ENCODE results near the gene KRTAP4-5. TPM values are rescaled to one million over a fixed set of nuclear protein-coding genes. Genes with fewer than 3 reads are reported as not detected.
"Not testable (repeated sequence)": the region's sequence is repeated elsewhere in the genome, so short reads cannot be mapped to it uniquely, and the experiment has no call there.

KRTAP4-5 gene
- total and polyA plus RNA-seq, 2 experiments from 2014 or later: not detected

DNA sequence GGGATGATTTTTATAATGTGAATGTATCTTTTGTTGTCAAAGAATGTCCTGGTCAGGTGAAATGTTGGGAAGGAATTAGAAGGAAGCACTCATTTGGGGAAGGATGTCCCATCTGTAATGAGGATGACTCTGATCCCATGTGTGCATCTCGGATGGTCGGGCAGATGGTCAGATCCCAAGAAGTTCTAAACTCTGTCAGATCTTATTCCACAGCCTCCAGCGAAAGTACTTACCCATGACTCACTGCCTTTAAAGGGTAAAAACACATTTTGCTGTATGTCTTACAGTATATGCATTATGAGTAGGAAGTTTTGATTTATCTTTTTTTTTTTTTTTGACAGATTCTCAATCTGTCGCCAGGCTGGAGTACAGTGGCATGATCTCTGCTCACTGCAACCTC is 30.9 kb downstream of the KRTAP4-5 start:
- no peaks in the 10 kb centered on the region for H4K20me1 ChIP-seq (replicated peaks; ENCODE audit: insufficient read depth)
- H3K36me3 ChIP-seq (ENCODE audit: insufficient read depth): no peaks in the 10 kb centered on the region; the same call in 1 of the 2 replicates
- no peaks in the 10 kb centered on the region for H3K79me2 ChIP-seq (replicated peaks; ENCODE audit: insufficient read depth)
- H3F3A ChIP-seq (replicated peaks; ENCODE audit: low read depth): no peaks in the 10 kb centered on the region
- H2AFZ ChIP-seq: no peak overlapping the region
- no peaks in the 10 kb centered on the region for H3K27me3 ChIP-seq (ENCODE audit: insufficient read depth)
- ATAC-seq (no peak), DNase-seq (ENCODE audit: low spot score) (no peak)
- 0 out of 2 replicates have a peak, but pooled peaks cover 4% of the 10 kb centered on the region for H3K4me1 ChIP-seq (ENCODE audit: insufficient read depth)
- TF ChIP-seq ZNF114 (CRISPR knock-in tag; IDR thresholded peaks at IDR 0.05): no peak
- TF ChIP-seq JUNB (IDR thresholded peaks at IDR 0.05; ENCODE audit: unreplicated experiment): no peak
- TF ChIP-seq EZH2phosphoT487 (IDR thresholded peaks at IDR 0.05; ENCODE audit: unreplicated experiment): no peak
- no peak for TF ChIP-seq CREB1 (CRISPR knock-in tag; IDR thresholded peaks at IDR 0.05; ENCODE audit: low read depth)
- TF ChIP-seq, protein P1, sequence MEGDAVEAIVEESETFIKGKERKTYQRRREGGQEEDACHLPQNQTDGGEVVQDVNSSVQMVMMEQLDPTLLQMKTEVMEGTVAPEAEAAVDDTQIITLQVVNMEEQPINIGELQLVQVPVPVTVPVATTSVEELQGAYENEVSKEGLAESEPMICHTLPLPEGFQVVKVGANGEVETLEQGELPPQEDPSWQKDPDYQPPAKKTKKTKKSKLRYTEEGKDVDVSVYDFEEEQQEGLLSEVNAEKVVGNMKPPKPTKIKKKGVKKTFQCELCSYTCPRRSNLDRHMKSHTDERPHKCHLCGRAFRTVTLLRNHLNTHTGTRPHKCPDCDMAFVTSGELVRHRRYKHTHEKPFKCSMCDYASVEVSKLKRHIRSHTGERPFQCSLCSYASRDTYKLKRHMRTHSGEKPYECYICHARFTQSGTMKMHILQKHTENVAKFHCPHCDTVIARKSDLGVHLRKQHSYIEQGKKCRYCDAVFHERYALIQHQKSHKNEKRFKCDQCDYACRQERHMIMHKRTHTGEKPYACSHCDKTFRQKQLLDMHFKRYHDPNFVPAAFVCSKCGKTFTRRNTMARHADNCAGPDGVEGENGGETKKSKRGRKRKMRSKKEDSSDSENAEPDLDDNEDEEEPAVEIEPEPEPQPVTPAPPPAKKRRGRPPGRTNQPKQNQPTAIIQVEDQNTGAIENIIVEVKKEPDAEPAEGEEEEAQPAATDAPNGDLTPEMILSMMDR (conservative IDR thresholded peaks at IDR 0.05; ENCODE audit: low read depth in 2 of 2): no peak
- TF ChIP-seq EZH2 (IDR thresholded peaks at IDR 0.05; ENCODE audit: low read depth, unreplicated experiment): no peak
- TF ChIP-seq NANOG (IDR thresholded peaks at IDR 0.05; ENCODE audit: borderline replicate concordance): no peak
- no peak for TF ChIP-seq ZNF331 (CRISPR knock-in tag; IDR thresholded peaks at IDR 0.05; ENCODE audit: low read depth)
- TF ChIP-seq, protein P2, sequence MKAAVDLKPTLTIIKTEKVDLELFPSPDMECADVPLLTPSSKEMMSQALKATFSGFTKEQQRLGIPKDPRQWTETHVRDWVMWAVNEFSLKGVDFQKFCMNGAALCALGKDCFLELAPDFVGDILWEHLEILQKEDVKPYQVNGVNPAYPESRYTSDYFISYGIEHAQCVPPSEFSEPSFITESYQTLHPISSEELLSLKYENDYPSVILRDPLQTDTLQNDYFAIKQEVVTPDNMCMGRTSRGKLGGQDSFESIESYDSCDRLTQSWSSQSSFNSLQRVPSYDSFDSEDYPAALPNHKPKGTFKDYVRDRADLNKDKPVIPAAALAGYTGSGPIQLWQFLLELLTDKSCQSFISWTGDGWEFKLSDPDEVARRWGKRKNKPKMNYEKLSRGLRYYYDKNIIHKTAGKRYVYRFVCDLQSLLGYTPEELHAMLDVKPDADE (IDR thresholded peaks at IDR 0.05): no peak
- no peak overlapping the region for H3K4me2 ChIP-seq
- Mint-ChIP-seq H3K4me3 (no peak overlapping the region), H3K36me3 (ENCODE audit: low read depth) (peaks cover 13% of the 10 kb centered on the region), H3K4me1 (peaks cover 33% of the 10 kb centered on the region), H3K9me3 (peaks cover 5% of the 10 kb centered on the region; the same call in 2 of the 3 replicates), H3K27me3 (ENCODE audit: insufficient read depth, low read depth, poor library complexity) (peaks cover 6% of the 10 kb centered on the region), H3K27ac (no peak overlapping the region)
- no peak overlapping the region for H3K4me3 ChIP-seq
- no peaks in the 10 kb centered on the region for H3K9me2 ChIP-seq (ENCODE audit: insufficient read depth)
- H3K27ac ChIP-seq (ENCODE audit: low read depth): no peak overlapping the region

DNA sequence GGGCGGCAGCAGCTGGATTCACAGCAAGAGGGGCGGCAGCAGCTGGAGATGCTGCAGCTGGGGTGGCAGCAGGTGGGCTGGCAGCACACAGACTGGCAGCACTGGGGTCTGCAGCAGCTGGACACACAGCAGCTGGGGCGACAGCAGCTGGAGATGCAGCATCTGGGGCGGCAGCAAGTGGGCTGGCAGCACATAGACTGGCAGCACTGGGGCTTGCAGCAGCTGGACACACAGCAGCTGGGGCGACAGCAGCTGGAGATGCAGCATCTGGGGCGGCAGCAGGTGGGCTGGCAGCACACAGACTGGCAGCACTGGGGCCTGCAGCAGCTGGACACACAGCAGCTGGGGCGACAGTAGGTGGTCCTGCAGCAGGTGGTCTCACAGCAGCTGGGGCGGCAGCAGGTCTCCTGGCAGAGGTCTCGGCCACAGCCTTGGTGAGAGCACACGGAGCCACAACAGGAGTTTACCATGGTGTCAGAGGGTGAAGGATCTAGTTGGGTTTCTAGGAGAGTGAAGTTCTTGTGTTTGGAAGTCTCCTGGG is 31.7 kb downstream of the KRTAP4-5 start, which contains the start of gene KRTAP4-11:
Gene KRTAP4-11, minus strand, starts transcription at position 528 of the 541 bp plus-strand sequence. Its CDS starts 58 bp downstream, at position 470.
- peaks cover 20% of the 10 kb centered on the region for H3K36me3 Mint-ChIP-seq (ENCODE audit: low read depth)
- not testable (repeated sequence) for DNase-seq (ENCODE audit: low spot score)

More for the DNA sequence above, 31.7 kb downstream of the KRTAP4-5 start, which contains the start of gene KRTAP4-11:
- H3K4me2 ChIP-seq; H3K27ac ChIP-seq (ENCODE audit: low read depth); H3K36me3 ChIP-seq (ENCODE audit: insufficient read depth); H3K4me3 ChIP-seq; H3K27me3 ChIP-seq (ENCODE audit: insufficient read depth); H3K79me2 ChIP-seq (replicated peaks; ENCODE audit: insufficient read depth); H3K4me3 Mint-ChIP-seq; H3K9me2 ChIP-seq (ENCODE audit: insufficient read depth); H3F3A ChIP-seq (replicated peaks; ENCODE audit: low read depth); H2AFZ ChIP-seq; H3K4me1 ChIP-seq (ENCODE audit: insufficient read depth); H4K20me1 ChIP-seq (replicated peaks; ENCODE audit: insufficient read depth); H3K27me3 Mint-ChIP-seq (ENCODE audit: insufficient read depth, low read depth, poor library complexity); ATAC-seq: not testable (repeated sequence)
- H3K4me1 Mint-ChIP-seq: peaks cover 28% of the 10 kb centered on the region
- peak within 1 kb of the TSS; percentile 66; the same call in 1 of the 2 replicates for H3K27ac Mint-ChIP-seq
- peaks cover 13% of the 10 kb centered on the region for H3K9me3 Mint-ChIP-seq
